Suppressor macrophage treated with lipopolysaccharide for 4 hours (primary cell): ENCODE data around the gene CCDC6.
"Not testable (repeated sequence)": the region's sequence is repeated elsewhere in the genome, so short reads cannot be mapped to it uniquely, and the experiment has no call there.

Experiments
- DNase-seq: peaks from one replicate; pipeline ENCODE4 v3.0.0-alpha.2; 2020

CCDC6 gene

GRCh38 chr10:59906417-59907202, at the start of gene CCDC6:
CCDC6 (minus strand) TSS chr10:59906556; CDS start chr10:59906424, 132 bp downstream.
- peak; percentile 97 for DNase-seq

- DNase-seq, result no peak
Measured at GRCh38 chr10:59954296-59954695, 47.9 kb upstream of the CCDC6 start.

GRCh38 chr10:59953711-59954110, 47.4 kb upstream of the CCDC6 start:
- DNase-seq, result not testable (repeated sequence)

- no peak for DNase-seq
Measured at GRCh38 chr10:59950105-59950504, 43.7 kb upstream of the CCDC6 start.

- DNase-seq, result no peak
Measured at GRCh38 chr10:59949608-59950007, 43.3 kb upstream of the CCDC6 start.

GRCh38 chr10:59945991-59946390, 39.6 kb upstream of the CCDC6 start:
- no peak for DNase-seq

GRCh38 chr10:59945590-59945989, 39.2 kb upstream of the CCDC6 start:
- DNase-seq, result no peak

- DNase-seq, result no peak
Measured at GRCh38 chr10:59944339-59944935, 38.1 kb upstream of the CCDC6 start.

GRCh38 chr10:59942556-59942955, 36.2 kb upstream of the CCDC6 start:
- no peak for DNase-seq

GRCh38 chr10:59937720-59938119, 31.4 kb upstream of the CCDC6 start:
- no peak for DNase-seq

GRCh38 chr10:59934701-59935100, 28.3 kb upstream of the CCDC6 start:
- DNase-seq, result peak; percentile 34

- not testable (repeated sequence) for DNase-seq
Measured at GRCh38 chr10:59930788-59931521, 24.6 kb upstream of the CCDC6 start.

- DNase-seq, result no peak
Measured at GRCh38 chr10:59926086-59926485, 19.7 kb upstream of the CCDC6 start.

- DNase-seq, result no peak
Measured at GRCh38 chr10:59922907-59923306, 16.6 kb upstream of the CCDC6 start.

- no peak for DNase-seq
Measured at GRCh38 chr10:59917922-59918321, 11.6 kb upstream of the CCDC6 start.

- DNase-seq, result no peak
Measured at GRCh38 chr10:59913547-59914237, 7.3 kb upstream of the CCDC6 start.

GRCh38 chr10:59910867-59911266, 4.5 kb upstream of the CCDC6 start:
- no peak for DNase-seq

GRCh38 chr10:59909815-59910214, 3.5 kb upstream of the CCDC6 start:
- no peak for DNase-seq

- DNase-seq, result no peak
Measured at GRCh38 chr10:59908808-59909143, 2.4 kb upstream of the CCDC6 start.

- DNase-seq, result peak; percentile 84
Measured at GRCh38 chr10:59907918-59908807, 1.8 kb upstream of the CCDC6 start.

GRCh38 chr10:59907537-59907917, 1.2 kb upstream of the CCDC6 start:
- DNase-seq, result no peak

GRCh38 chr10:59905731-59906416, 482 bp downstream of the CCDC6 start:
- no peak for DNase-seq
